Ishikawa (cell line): ENCODE results near the gene AK1.

Experiments used
- CEBPB ChIP-seq: IDR thresholded peaks from 2 replicates; pipeline ENCODE4 v1.6.1; 2012
- EP300 ChIP-seq: IDR thresholded peaks from 2 replicates; pipeline ENCODE4 v1.6.1; 2012; ENCODE audit warnings: borderline replicate concordance
- FOXM1 ChIP-seq: IDR thresholded peaks from 2 replicates; pipeline ENCODE4 v1.6.1; 2012; ENCODE audit warnings: low read depth, borderline replicate concordance
- MAX ChIP-seq: IDR thresholded peaks from 2 replicates; pipeline ENCODE4 v1.6.1; 2012
- RAD21 ChIP-seq: IDR thresholded peaks from 2 replicates; pipeline ENCODE4 v1.6.1; 2012; ENCODE audit warnings: low read depth
- REST ChIP-seq: IDR thresholded peaks from 2 replicates; pipeline ENCODE4 v1.6.1; 2012; ENCODE audit warnings: low read depth, mild to moderate bottlenecking
- TAF1 ChIP-seq: IDR thresholded peaks from 2 replicates; pipeline ENCODE4 v1.6.1; 2012; ENCODE audit warnings: low read depth, mild to moderate bottlenecking
- TCF12 ChIP-seq: IDR thresholded peaks from 2 replicates; pipeline ENCODE4 v1.6.1; 2012; ENCODE audit warnings: low read depth
- YY1 ChIP-seq: IDR thresholded peaks from 2 replicates; pipeline ENCODE4 v1.6.1; 2012; ENCODE audit warnings: low read depth
- ZBTB7A ChIP-seq: IDR thresholded peaks from 2 replicates; pipeline ENCODE4 v1.6.1; 2012; ENCODE audit warnings: low read depth

GRCh38 chr9:127826253-127826913, 51.1 kb downstream of the AK1 start:
- no peak for TF ChIP-seq TAF1
- no peak for TF ChIP-seq FOXM1
- TF ChIP-seq CEBPB = no peak
- TF ChIP-seq TCF12 = no peak
- TF ChIP-seq YY1 = no peak
- no peak for TF ChIP-seq REST
- no peak for TF ChIP-seq MAX
- TF ChIP-seq EP300 = no peak
- TF ChIP-seq RAD21 = no peak
- TF ChIP-seq ZBTB7A = no peak
